ENCODE results near the gene MRPL53.

DNA sequence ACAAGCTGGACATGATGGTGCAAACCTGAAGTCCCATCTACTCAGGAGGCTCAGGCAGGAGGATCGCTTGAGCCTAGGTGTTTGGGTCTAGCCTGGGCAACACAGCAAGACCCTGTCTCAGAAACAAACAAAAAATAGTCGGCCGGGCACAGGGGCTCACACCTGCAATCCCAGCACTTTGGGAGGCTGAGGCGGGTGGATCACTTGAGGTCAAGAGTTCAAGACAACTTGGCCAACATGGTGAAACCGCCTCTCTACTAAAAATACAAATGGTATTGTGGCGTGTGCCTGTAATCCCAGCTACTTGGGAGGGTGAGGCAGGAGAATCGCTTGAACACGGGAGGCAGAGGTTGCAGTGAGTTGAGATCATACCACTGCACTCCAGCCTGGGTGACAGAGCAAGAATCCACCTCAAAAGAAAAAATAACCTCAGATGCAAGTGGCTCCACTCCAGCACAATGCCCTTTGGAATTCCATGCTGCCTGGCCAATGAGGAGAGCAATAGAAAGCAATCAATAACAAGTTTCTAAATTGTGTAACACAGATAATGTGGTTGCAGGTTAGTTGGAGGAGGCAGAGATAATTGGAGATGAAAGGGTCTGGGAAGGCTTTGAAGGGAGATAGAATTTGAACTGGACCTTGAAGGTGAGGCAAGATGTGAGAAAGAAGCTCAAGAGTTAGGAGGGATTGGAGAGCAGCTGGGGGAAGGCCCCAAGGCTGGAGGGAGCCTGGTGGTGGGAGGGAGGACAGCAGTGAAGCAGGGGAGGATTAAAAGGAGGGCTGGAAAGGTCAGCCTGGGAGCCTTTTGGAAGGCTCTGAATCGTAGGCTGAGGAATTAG lies 16.4 kb upstream of the MRPL53 start:
- no peak for TF ChIP-seq POLR2A (IDR thresholded peaks at IDR 0.05; ENCODE audit: low read depth, low read length)
- TF ChIP-seq, protein P1, sequence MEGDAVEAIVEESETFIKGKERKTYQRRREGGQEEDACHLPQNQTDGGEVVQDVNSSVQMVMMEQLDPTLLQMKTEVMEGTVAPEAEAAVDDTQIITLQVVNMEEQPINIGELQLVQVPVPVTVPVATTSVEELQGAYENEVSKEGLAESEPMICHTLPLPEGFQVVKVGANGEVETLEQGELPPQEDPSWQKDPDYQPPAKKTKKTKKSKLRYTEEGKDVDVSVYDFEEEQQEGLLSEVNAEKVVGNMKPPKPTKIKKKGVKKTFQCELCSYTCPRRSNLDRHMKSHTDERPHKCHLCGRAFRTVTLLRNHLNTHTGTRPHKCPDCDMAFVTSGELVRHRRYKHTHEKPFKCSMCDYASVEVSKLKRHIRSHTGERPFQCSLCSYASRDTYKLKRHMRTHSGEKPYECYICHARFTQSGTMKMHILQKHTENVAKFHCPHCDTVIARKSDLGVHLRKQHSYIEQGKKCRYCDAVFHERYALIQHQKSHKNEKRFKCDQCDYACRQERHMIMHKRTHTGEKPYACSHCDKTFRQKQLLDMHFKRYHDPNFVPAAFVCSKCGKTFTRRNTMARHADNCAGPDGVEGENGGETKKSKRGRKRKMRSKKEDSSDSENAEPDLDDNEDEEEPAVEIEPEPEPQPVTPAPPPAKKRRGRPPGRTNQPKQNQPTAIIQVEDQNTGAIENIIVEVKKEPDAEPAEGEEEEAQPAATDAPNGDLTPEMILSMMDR (conservative IDR thresholded peaks at IDR 0.05; ENCODE audit: low read depth, low read length): no peak
